HepG2 (cell line): Measurements from ENCODE around the gene FAM78B. TPM values are rescaled to one million over a fixed set of nuclear protein-coding genes. Genes with fewer than 3 reads are reported as not detected.

ENCODE experiments used
- ATAC-seq: fragments of 200-7000 bp; cut with Tn5 transposase; 3 replicates; pipeline ENCODE4 v1.9.1; 2020; ENCODE audit warnings: mild to moderate bottlenecking, moderate library complexity
- BruUV-seq: library from RNA; stranded (reverse); fragments of 400-500 nt; replicated peaks from 2 replicates; lab custom pipeline; 2021; lab: Mats Ljungman, UMichigan
- CTCF ChIA-PET: fragments of 300-600 bp; formaldehyde crosslinking; extraction: SDS; loops from one replicate; lab custom pipeline; 2021; ENCODE audit warnings: low total read pairs, inconsistent platforms, low intra/inter-chr PET ratio; lab: Yijun Ruan, JAX
- POLR2A ChIA-PET: fragments of 350-600 bp; sonication (Branson Sonifier 250); formaldehyde crosslinking; loops from one replicate; lab custom pipeline; 2020; ENCODE audit warnings: antibody characterized with exemption, inconsistent platforms; lab: Yijun Ruan, JAX
- DNase-seq: peaks from one replicate; pipeline ENCODE4 v3.0.0-alpha.2; 2015; ENCODE audit warnings: low spot score
- FAIRE-seq: peaks from 3 replicates; lab custom pipeline; 2011; peaks lifted over from hg19 to GRCh38; lab: Jason Lieb, UNC
- H2AFZ ChIP-seq: one replicate; pipeline ENCODE4 v1.6.1; 2011; ENCODE audit warnings: low read length, inconsistent platforms
- H3K27ac ChIP-seq: fragments of 300-600 bp; 3 replicates; pipeline ENCODE4 v1.8.0; 2011; ENCODE audit warnings: mixed run types, mild to moderate bottlenecking, mixed read lengths, low read length, inconsistent platforms; ENCODE audit not compliant: insufficient read depth; ENCODE audit errors: extremely low read length
- H3K27me3 ChIP-seq, 2 experiments: fragments of 200-600 bp in 1 of 2; 2 replicates in 1 of 2; 3 replicates in 1 of 2; pipeline versions ENCODE4 v1.6.0 to v1.8.0; 2011; ENCODE audit warnings: low read length in 2 of 2, mild to moderate bottlenecking in 2 of 2, moderate library complexity in 2 of 2, inconsistent platforms in 1 of 2; ENCODE audit not compliant: insufficient read depth in 2 of 2, control insufficient read depth in 1 of 2
- H3K36me3 ChIP-seq, 2 experiments: fragments of 200-600 bp in 1 of 2; replicated peaks in 1 of 2; 2 replicates in 1 of 2; 3 replicates in 1 of 2; pipeline versions ENCODE4 v1.5.1 to v1.8.0; 2011; ENCODE audit warnings: low read length in 2 of 2, inconsistent platforms in 1 of 2; ENCODE audit not compliant: insufficient read depth in 2 of 2, control insufficient read depth in 1 of 2
- H3K4me1 ChIP-seq: 2 replicates; pipeline ENCODE4 v1.5.1; 2012; ENCODE audit warnings: low read length, inconsistent platforms; ENCODE audit not compliant: insufficient read depth
- H3K4me2 ChIP-seq: 2 replicates; pipeline ENCODE4 v1.6.0; 2011; ENCODE audit warnings: low read depth, low read length, inconsistent platforms
- H3K4me3 ChIP-seq, 3 experiments: fragments of 200-600 bp in 1 of 3; sonication (generic), shearing (Covaris generic) in 1 of 3; replicated peaks in 1 of 3; 2 replicates each; pipeline ENCODE4 v1.5.1; 2011 to 2016; ENCODE audit warnings: low read length in 3 of 3, inconsistent platforms in 2 of 3, low read depth in 2 of 3, mild to moderate bottlenecking in 2 of 3, control low read depth in 1 of 3, mixed read lengths in 1 of 3; ENCODE audit not compliant: insufficient read depth in 1 of 3
- H3K79me2 ChIP-seq: one replicate; pipeline ENCODE4 v1.6.1; 2011; ENCODE audit warnings: low read length, inconsistent platforms; ENCODE audit not compliant: insufficient read depth
- H3K9ac ChIP-seq: 2 replicates; pipeline ENCODE4 v1.6.0; 2011; ENCODE audit warnings: mild to moderate bottlenecking, low read depth, low read length, inconsistent platforms; ENCODE audit not compliant: insufficient read depth
- H3K9me3 ChIP-seq: 2 replicates; pipeline ENCODE4 v1.5.1; 2012; ENCODE audit warnings: mild to moderate bottlenecking, low read length
- H4K20me1 ChIP-seq: 2 replicates; pipeline ENCODE4 v1.6.0; 2011; ENCODE audit warnings: inconsistent platforms, mild to moderate bottlenecking, low read length, moderate library complexity; ENCODE audit not compliant: insufficient read depth
- HNF4A ChIP-seq: sonication (generic); formaldehyde crosslinking; IDR thresholded peaks from 2 replicates; pipeline ENCODE4 v1.4.0; 2020; ENCODE audit warnings: missing genetic modification reagents
- HOXD1 ChIP-seq: sonication (generic); formaldehyde crosslinking; IDR thresholded peaks from 2 replicates; pipeline ENCODE4 v1.5.0; 2020; ENCODE audit warnings: missing genetic modification reagents
- WGBS: methylation state at CpG from one replicate; pipeline ENCODE4 v1.1.6; 2017; ENCODE audit warnings: low lambda C conversion rate; 5-methylcytosine and 5-hydroxymethylcytosine counted together
- in situ Hi-C: cut with HindIII; loops from 2 replicates; pipeline ENCODE4 v1.10.0; 2017; ENCODE audit warnings: low pct_unique_long_range_greater_than_20kb; ENCODE audit not compliant: extremely low pct_ligation_motif_present
- intact Hi-C: fragments of 100-400 bp; cut with micrococcal nuclease; formaldehyde crosslinking; loops from one replicate; pipeline ENCODE4 v1.10.0; 2022; ENCODE audit not compliant: unreplicated experiment
- polyA plus RNA-seq, 8 experiments: library from polyadenylated mRNA; depleted of rRNA in 3 of 8; stranded (reverse) in 7 of 8; unstranded in 1 of 8; fragments of >200 nt; fragmentation: Illumina TruSeq in 4 of 8; extraction: Trizol in 4 of 8; gene quantifications; 2 replicates each; pipeline versions ENCODE4 v1.2.1 to v1.2.3, GENCODE V29; 2011 to 2016; ENCODE audit warnings: low read depth in 4 of 8, missing spikeins in 1 of 8, mixed read lengths in 1 of 8; ENCODE audit not compliant: insufficient read depth in 1 of 8
- total RNA-seq, 5 experiments: library from RNA; depleted of rRNA; stranded (reverse); fragments of >200 nt; fragmentation: Illumina TruSeq; extraction: Trizol; gene quantifications; 2 replicates each; pipeline ENCODE4 v1.2.3, GENCODE V29; 2016; ENCODE audit warnings: low read depth in 1 of 5
- TF ChIP-seq, protein P1 (sequence below): sonication (generic); formaldehyde crosslinking; IDR thresholded peaks from 2 replicates; pipeline ENCODE4 v1.4.0; 2020; ENCODE audit warnings: low read depth, mild to moderate bottlenecking, missing genetic modification reagents
- TF ChIP-seq, protein P2 (sequence below): IDR thresholded peaks from 2 replicates; pipeline ENCODE4 v1.6.1; 2016; ENCODE audit warnings: low read depth, borderline replicate concordance
- TF ChIP-seq, protein P3 (sequence below): sonication (generic); formaldehyde crosslinking; IDR thresholded peaks from 2 replicates; pipeline ENCODE4 v1.5.1; 2020; ENCODE audit warnings: mild to moderate bottlenecking, missing genetic modification reagents, moderate library complexity
- TF ChIP-seq, protein P4 (sequence below): IDR thresholded peaks from 2 replicates; pipeline ENCODE4 v1.6.1; 2018; ENCODE audit warnings: missing genetic modification reagents, mild to moderate bottlenecking, missing compliant biosample characterization

FAM78B gene
- total and polyA plus RNA-seq, 2 of the 13 experiments (the other 11 are each of a cell fraction or from before 2014, with no cell fraction given), result 0.22 to 0.31 TPM

DNA sequence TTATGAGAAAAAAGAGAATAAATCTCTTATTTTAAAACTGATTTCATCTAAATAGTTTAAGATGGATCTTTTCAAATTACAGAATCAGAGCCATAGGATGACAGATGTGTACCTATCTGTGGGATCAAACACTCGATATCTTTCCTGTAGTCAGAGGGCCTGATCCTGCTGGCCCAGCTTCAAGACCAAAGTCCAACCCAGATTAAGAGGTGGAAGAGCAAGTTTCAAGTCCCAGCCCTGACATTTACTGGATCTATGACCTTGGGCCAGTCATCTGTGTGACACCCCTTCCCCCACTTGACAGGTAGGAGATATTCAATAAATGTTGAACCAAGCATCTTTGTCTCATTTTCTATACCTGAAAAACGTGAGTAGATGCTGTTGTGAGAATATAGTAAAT is 140.7 kb downstream of the FAM78B start:
- no peak for ATAC-seq
- TF ChIP-seq, protein P1, sequence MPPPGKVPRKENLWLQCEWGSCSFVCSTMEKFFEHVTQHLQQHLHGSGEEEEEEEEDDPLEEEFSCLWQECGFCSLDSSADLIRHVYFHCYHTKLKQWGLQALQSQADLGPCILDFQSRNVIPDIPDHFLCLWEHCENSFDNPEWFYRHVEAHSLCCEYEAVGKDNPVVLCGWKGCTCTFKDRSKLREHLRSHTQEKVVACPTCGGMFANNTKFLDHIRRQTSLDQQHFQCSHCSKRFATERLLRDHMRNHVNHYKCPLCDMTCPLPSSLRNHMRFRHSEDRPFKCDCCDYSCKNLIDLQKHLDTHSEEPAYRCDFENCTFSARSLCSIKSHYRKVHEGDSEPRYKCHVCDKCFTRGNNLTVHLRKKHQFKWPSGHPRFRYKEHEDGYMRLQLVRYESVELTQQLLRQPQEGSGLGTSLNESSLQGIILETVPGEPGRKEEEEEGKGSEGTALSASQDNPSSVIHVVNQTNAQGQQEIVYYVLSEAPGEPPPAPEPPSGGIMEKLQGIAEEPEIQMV (CRISPR knock-in tag), result no peak
- TF ChIP-seq HNF4A (CRISPR knock-in tag), result peak; percentile 35
- TF ChIP-seq, all 625 proteins: peak for 1
- Histone ChIP-seq H4K20me1 (no peaks in the 10 kb centered on the region), H3K27ac (no peak overlapping the region), H3K4me3 (no peak overlapping the region), H3K4me1 (no peaks in the 10 kb centered on the region), H3K9me3 (no peaks in the 10 kb centered on the region), H2AFZ (no peak overlapping the region), H3K79me2 (no peaks in the 10 kb centered on the region), H3K4me2 (no peak overlapping the region), H3K27me3 (no peaks in the 10 kb centered on the region), H3K9ac (no peak overlapping the region), H3K36me3 (no peaks in the 10 kb centered on the region)
- no TSS peak for BruUV-seq
- in situ Hi-C loops (no loop called here), intact Hi-C loops (no loop called here)
- ChIA-PET CTCF (no interaction called here), POLR2A (no interaction called here)
- WGBS, result 0% methylated on average over 2 of the region's 2 CpGs
- FAIRE-seq (no peak), DNase-seq (no peak)

DNA sequence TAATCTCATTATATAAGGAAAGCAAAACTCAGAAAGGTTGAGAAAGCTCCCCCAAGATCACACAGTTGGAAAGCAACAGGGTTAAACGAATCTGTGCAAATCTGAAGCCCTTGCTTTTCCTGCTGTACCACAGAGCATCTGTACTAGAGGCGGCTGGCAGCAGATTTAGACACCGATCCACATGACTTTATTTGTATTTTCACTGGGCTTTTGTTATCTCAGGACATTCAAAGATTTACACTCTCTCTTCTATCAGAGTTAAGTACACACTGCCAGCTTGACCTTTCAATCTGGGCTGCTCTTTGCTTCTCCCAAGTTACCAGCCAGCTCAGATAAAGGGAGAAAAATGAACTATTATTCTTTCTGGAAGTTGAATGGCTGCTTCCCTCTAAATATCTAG is 146.6 kb downstream of the FAM78B start:
- Histone ChIP-seq H3K9ac (no peak overlapping the region), H3K4me1 (no peaks in the 10 kb centered on the region), H2AFZ (no peak overlapping the region), H3K27me3 (no peaks in the 10 kb centered on the region), H3K9me3 (no peaks in the 10 kb centered on the region), H3K4me3 (no peak overlapping the region), H3K36me3 (no peaks in the 10 kb centered on the region), H3K27ac (no peak overlapping the region), H3K4me2 (no peak overlapping the region), H4K20me1 (no peaks in the 10 kb centered on the region), H3K79me2 (no peaks in the 10 kb centered on the region)
- BruUV-seq, result no TSS peak
- FAIRE-seq, result no peak
- ATAC-seq, result no peak
- DNase-seq, result no peak
- intact Hi-C loops (no loop called here), in situ Hi-C loops (no loop called here)
- POLR2A ChIA-PET, result no interaction called here
- WGBS, result 2% methylated on average over 3 of the region's 3 CpGs
- CTCF ChIA-PET, result no interaction called here
- TF ChIP-seq, protein P2, sequence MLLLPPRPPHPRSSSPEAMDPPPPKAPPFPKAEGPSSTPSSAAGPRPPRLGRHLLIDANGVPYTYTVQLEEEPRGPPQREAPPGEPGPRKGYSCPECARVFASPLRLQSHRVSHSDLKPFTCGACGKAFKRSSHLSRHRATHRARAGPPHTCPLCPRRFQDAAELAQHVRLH, result no peak
- TF ChIP-seq, protein P3, sequence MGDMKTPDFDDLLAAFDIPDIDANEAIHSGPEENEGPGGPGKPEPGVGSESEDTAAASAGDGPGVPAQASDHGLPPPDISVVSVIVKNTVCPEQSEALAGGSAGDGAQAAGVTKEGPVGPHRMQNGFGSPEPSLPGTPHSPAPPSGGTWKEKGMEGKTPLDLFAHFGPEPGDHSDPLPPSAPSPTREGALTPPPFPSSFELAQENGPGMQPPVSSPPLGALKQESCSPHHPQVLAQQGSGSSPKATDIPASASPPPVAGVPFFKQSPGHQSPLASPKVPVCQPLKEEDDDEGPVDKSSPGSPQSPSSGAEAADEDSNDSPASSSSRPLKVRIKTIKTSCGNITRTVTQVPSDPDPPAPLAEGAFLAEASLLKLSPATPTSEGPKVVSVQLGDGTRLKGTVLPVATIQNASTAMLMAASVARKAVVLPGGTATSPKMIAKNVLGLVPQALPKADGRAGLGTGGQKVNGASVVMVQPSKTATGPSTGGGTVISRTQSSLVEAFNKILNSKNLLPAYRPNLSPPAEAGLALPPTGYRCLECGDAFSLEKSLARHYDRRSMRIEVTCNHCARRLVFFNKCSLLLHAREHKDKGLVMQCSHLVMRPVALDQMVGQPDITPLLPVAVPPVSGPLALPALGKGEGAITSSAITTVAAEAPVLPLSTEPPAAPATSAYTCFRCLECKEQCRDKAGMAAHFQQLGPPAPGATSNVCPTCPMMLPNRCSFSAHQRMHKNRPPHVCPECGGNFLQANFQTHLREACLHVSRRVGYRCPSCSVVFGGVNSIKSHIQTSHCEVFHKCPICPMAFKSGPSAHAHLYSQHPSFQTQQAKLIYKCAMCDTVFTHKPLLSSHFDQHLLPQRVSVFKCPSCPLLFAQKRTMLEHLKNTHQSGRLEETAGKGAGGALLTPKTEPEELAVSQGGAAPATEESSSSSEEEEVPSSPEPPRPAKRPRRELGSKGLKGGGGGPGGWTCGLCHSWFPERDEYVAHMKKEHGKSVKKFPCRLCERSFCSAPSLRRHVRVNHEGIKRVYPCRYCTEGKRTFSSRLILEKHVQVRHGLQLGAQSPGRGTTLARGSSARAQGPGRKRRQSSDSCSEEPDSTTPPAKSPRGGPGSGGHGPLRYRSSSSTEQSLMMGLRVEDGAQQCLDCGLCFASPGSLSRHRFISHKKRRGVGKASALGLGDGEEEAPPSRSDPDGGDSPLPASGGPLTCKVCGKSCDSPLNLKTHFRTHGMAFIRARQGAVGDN (CRISPR knock-in tag), result no peak
- no peak for TF ChIP-seq HOXD1 (CRISPR knock-in tag)
- TF ChIP-seq, protein P4, sequence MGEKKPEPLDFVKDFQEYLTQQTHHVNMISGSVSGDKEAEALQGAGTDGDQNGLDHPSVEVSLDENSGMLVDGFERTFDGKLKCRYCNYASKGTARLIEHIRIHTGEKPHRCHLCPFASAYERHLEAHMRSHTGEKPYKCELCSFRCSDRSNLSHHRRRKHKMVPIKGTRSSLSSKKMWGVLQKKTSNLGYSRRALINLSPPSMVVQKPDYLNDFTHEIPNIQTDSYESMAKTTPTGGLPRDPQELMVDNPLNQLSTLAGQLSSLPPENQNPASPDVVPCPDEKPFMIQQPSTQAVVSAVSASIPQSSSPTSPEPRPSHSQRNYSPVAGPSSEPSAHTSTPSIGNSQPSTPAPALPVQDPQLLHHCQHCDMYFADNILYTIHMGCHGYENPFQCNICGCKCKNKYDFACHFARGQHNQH, result no peak
